Measurements from ENCODE around the gene SPCS3.

DNA sequence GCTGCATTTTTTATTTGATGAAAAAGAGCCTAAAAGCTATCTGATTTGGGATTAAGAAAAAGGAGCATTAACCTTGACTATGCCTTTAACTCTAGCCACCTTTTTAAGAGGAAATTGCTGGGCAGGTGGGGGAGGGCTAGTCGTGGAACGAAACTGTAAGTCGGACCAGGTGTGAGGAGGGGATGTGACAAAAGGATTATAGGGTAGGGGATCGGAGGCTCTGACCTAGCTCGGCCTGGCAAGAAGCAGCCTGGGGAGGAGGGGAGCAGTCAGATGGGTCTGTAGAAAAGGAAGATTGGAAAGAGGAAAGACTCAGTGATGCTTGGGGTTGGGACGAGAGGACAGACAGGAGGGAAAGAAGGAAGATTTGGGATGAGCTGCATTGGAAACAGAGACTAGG, 21.1 kb upstream of the SPCS3 start:
- TF ChIP-seq CTCF (IDR thresholded peaks at IDR 0.05), result no peak
- TF ChIP-seq EZH2 (IDR thresholded peaks at IDR 0.05), result no peak
- TF ChIP-seq EZH2phosphoT487 (IDR thresholded peaks at IDR 0.05), result no peak
